ENCODE measurements around the gene GPR22.

- TF ChIP-seq CTCF (IDR thresholded peaks at IDR 0.05) (peak in 4 of 7 experiments; percentile 8 to 25 (median 15)), POLR2A (IDR thresholded peaks at IDR 0.05) (no peak)
These were observed 31.7 kb downstream of the GPR22 start for GRCh38 chr7:107501593-107501992.
